GM23338 (cell line): ENCODE results near the gene CCDC28B. TPM values are rescaled to one million over a fixed set of nuclear protein-coding genes. Genes with fewer than 3 reads are reported as not detected.

ENCODE experiments used
- ATAC-seq: fragments of 200-7000 bp; cut with Tn5 transposase; 3 replicates; pipeline ENCODE4 v1.9.1; 2020
- DNase-seq: peaks from one replicate; pipeline ENCODE4 v3.0.0-alpha.2; 2015; ENCODE audit warnings: low spot score
- H2AFZ ChIP-seq: fragments of 200-600 bp; sonication (generic); 2 replicates; pipeline ENCODE4 v1.8.0; 2016; ENCODE audit warnings: antibody characterized with exemption, mild to moderate bottlenecking, moderate library complexity
- H3F3A ChIP-seq: fragments of 200-600 bp; sonication (generic); replicated peaks from 2 replicates; pipeline ENCODE4 v1.8.0; 2017; ENCODE audit warnings: antibody characterized with exemption, mixed run types, low read depth
- H3K27ac ChIP-seq: fragments of 200-600 bp; sonication (generic); 2 replicates; pipeline ENCODE4 v1.6.1; 2016; ENCODE audit warnings: low read depth
- H3K27me3 ChIP-seq: fragments of 200-600 bp; sonication (generic); 2 replicates; pipeline ENCODE4 v1.8.0; 2016; ENCODE audit warnings: mild to moderate bottlenecking, mixed run types, moderate library complexity; ENCODE audit not compliant: insufficient read depth
- H3K36me3 ChIP-seq: fragments of 200-600 bp; sonication (generic); 2 replicates; pipeline ENCODE4 v1.8.0; 2016; ENCODE audit warnings: mild to moderate bottlenecking; ENCODE audit not compliant: insufficient read depth
- H3K4me1 ChIP-seq: fragments of 200-600 bp; sonication (generic); 2 replicates; pipeline ENCODE4 v1.8.0; 2016; ENCODE audit warnings: mild to moderate bottlenecking, moderate library complexity; ENCODE audit not compliant: insufficient read depth
- H3K4me2 ChIP-seq: fragments of 200-600 bp; sonication (generic); 2 replicates; pipeline ENCODE4 v1.7.1; 2017; ENCODE audit warnings: mixed run types
- H3K4me3 ChIP-seq: fragments of 200-600 bp; sonication (generic); 2 replicates; pipeline ENCODE4 v1.6.1; 2016; ENCODE audit warnings: mixed run types
- H3K79me2 ChIP-seq: fragments of 200-600 bp; sonication (generic); replicated peaks from 2 replicates; pipeline ENCODE4 v1.8.0; 2017; ENCODE audit warnings: mild to moderate bottlenecking; ENCODE audit not compliant: insufficient read depth
- H3K9me2 ChIP-seq: fragments of 200-600 bp; sonication (generic); 2 replicates; pipeline ENCODE4 v1.8.0; 2017; ENCODE audit not compliant: insufficient read depth
- H4K20me1 ChIP-seq: fragments of 200-600 bp; sonication (generic); replicated peaks from 2 replicates; pipeline ENCODE4 v1.8.0; 2017; ENCODE audit warnings: mild to moderate bottlenecking; ENCODE audit not compliant: insufficient read depth
- H3K27ac Mint-ChIP-seq: 2 replicates; pipeline ENCODE4 v1.8.0; 2020; ENCODE audit warnings: inconsistent platforms, mild to moderate bottlenecking, moderate library complexity, mixed read lengths
- H3K27me3 Mint-ChIP-seq: 3 replicates; pipeline ENCODE4 v1.8.0; 2022; ENCODE audit warnings: low read depth, mild to moderate bottlenecking, moderate library complexity, mixed read lengths, inconsistent platforms; ENCODE audit not compliant: insufficient read depth, poor library complexity
- H3K36me3 Mint-ChIP-seq: 3 replicates; pipeline ENCODE4 v1.8.0; 2021; ENCODE audit warnings: low read depth, mild to moderate bottlenecking, inconsistent platforms, moderate library complexity, mixed read lengths
- H3K4me1 Mint-ChIP-seq: 3 replicates; pipeline ENCODE4 v1.8.0; 2020; ENCODE audit warnings: mild to moderate bottlenecking, inconsistent platforms, mixed read lengths
- H3K4me3 Mint-ChIP-seq: 3 replicates; pipeline ENCODE4 v1.8.0; 2021; ENCODE audit warnings: moderate library complexity, mild to moderate bottlenecking, inconsistent platforms, mixed read lengths
- H3K9me3 Mint-ChIP-seq: 3 replicates; pipeline ENCODE4 v1.8.0; 2020; ENCODE audit warnings: moderate library complexity, mild to moderate bottlenecking, inconsistent platforms, mixed read lengths
- CREB1 ChIP-seq: fragments of 250-450 bp; sonication (Bioruptor Pico); IDR thresholded peaks from 2 replicates; pipeline ENCODE4 v1.5.0; 2020; ENCODE audit warnings: low read depth, mild to moderate bottlenecking, moderate library complexity
- CTCF ChIP-seq, 2 experiments: fragments of 200-600 bp in 1 of 2; sonication (generic) in 1 of 2; conservative IDR thresholded peaks; 2 replicates each; pipeline versions ENCODE4 v1.5.1 to v1.6.1; 2016 to 2017; ENCODE audit warnings: antibody characterized with exemption in 2 of 2, low read depth in 2 of 2, mild to moderate bottlenecking in 2 of 2, moderate library complexity in 1 of 2
- ETS1 ChIP-seq: IDR thresholded peaks from 2 replicates; pipeline ENCODE4 v1.6.1; 2016; ENCODE audit warnings: antibody characterized with exemption
- EZH2 ChIP-seq: fragments of 200-600 bp; sonication (generic); IDR thresholded peaks from one replicate; pipeline ENCODE4 v1.8.0; 2017; ENCODE audit warnings: antibody characterized with exemption, mild to moderate bottlenecking, low read depth; ENCODE audit not compliant: unreplicated experiment
- JUNB ChIP-seq: IDR thresholded peaks from one replicate; pipeline ENCODE4 v1.6.1; 2016; ENCODE audit warnings: antibody characterized with exemption; ENCODE audit not compliant: unreplicated experiment
- NANOG ChIP-seq: IDR thresholded peaks from 2 replicates; pipeline ENCODE4 v1.6.1; 2016; ENCODE audit warnings: antibody characterized with exemption, borderline replicate concordance
- POLR2AphosphoS5 ChIP-seq: IDR thresholded peaks from 2 replicates; pipeline ENCODE4 v1.6.1; 2016; ENCODE audit warnings: antibody characterized with exemption, low read depth
- STAT1 ChIP-seq: IDR thresholded peaks from one replicate; pipeline ENCODE4 v1.6.1; 2016; ENCODE audit warnings: antibody characterized with exemption; ENCODE audit not compliant: unreplicated experiment
- ZNF114 ChIP-seq: fragments of 250-450 bp; sonication (Bioruptor Pico); IDR thresholded peaks from 2 replicates; pipeline ENCODE4 v1.5.0; 2020; ENCODE audit warnings: mild to moderate bottlenecking, moderate library complexity
- polyA plus RNA-seq: library from polyadenylated mRNA; unstranded; fragments of >200 nt; fragmentation: Nextera tagmentation; extraction: Ambion mirVana; gene quantifications from 2 replicates; pipeline ENCODE4 v1.2.1, GENCODE V29; 2016
- total RNA-seq: library from RNA; depleted of rRNA; stranded (reverse); fragments of >200 nt; shearing (Covaris generic); gene quantifications from 2 replicates; pipeline ENCODE4 v1.2.3, GENCODE V29; 2014

Gene CCDC28B
- total and polyA plus RNA-seq, 2 experiments from 2014 or later = 8.7 to 35.2 TPM

- Histone ChIP-seq H3F3A (peaks cover 14% of the 10 kb centered on the region), H3K9me2 (no peaks in the 10 kb centered on the region), H2AFZ (no peak overlapping the region), H3K79me2 (peaks cover 67% of the 10 kb centered on the region), H3K27me3 (no peaks in the 10 kb centered on the region), H3K4me1 (peaks cover 14% of the 10 kb centered on the region), H3K27ac (peak overlapping the region; percentile 59; the same call in 1 of the 2 replicates), H4K20me1 (peaks cover 42% of the 10 kb centered on the region), H3K4me3 (no peak overlapping the region), H3K36me3 (peaks cover 51% of the 10 kb centered on the region), H3K4me2 (no peak overlapping the region)
- H3K27ac Mint-ChIP-seq = no peak overlapping the region
- H3K9me3 Mint-ChIP-seq = no peaks in the 10 kb centered on the region
- peaks cover 89% of the 10 kb centered on the region for H3K36me3 Mint-ChIP-seq
- DNase-seq (no peak), ATAC-seq (no peak)
- TF ChIP-seq CTCF (conservative IDR thresholded peaks at IDR 0.05; ENCODE audit: low read depth in 2 of 2) = no peak
- no peak for TF ChIP-seq ZNF114 (CRISPR knock-in tag)
- peaks cover 13% of the 10 kb centered on the region for H3K27me3 Mint-ChIP-seq
- H3K4me1 Mint-ChIP-seq = peaks cover 30% of the 10 kb centered on the region
- H3K4me3 Mint-ChIP-seq = no peak overlapping the region; the same call in 2 of the 3 replicates
Observed at GRCh38 chr1:32184650-32185049, 15.7 kb upstream of the CCDC28B start.

- Histone ChIP-seq H3K27ac (peak overlapping the region; percentile 61), H4K20me1 (peaks cover 42% of the 10 kb centered on the region), H3K27me3 (no peaks in the 10 kb centered on the region), H3K9me2 (no peaks in the 10 kb centered on the region), H3K79me2 (peaks cover 59% of the 10 kb centered on the region), H3K4me3 (no peak overlapping the region), H2AFZ (no peak overlapping the region), H3K4me2 (no peak overlapping the region), H3K4me1 (peaks cover 5% of the 10 kb centered on the region), H3K36me3 (peaks cover 62% of the 10 kb centered on the region), H3F3A (peaks cover 5% of the 10 kb centered on the region)
- DNase-seq (no peak), ATAC-seq (no peak)
- no peak for TF ChIP-seq POLR2AphosphoS5
- no peak for TF ChIP-seq CTCF (conservative IDR thresholded peaks at IDR 0.05; ENCODE audit: low read depth in 2 of 2)
- TF ChIP-seq ETS1 = no peak
- TF ChIP-seq JUNB = no peak
- TF ChIP-seq NANOG = no peak
- no peak for TF ChIP-seq ZNF114 (CRISPR knock-in tag)
- TF ChIP-seq STAT1 = no peak
- no peak for TF ChIP-seq CREB1 (CRISPR knock-in tag)
- TF ChIP-seq EZH2 = no peak
- Mint-ChIP-seq H3K4me1 (peaks cover 19% of the 10 kb centered on the region), H3K36me3 (peaks cover 92% of the 10 kb centered on the region), H3K27me3 (peaks cover 6% of the 10 kb centered on the region), H3K27ac (peak overlapping the region; percentile 95), H3K4me3 (no peak overlapping the region; the same call in 2 of the 3 replicates), H3K9me3 (no peaks in the 10 kb centered on the region)
Observed at GRCh38 chr1:32186077-32186476, 14.3 kb upstream of the CCDC28B start.
